Activated T-cell treated with anti-CD3 and anti-CD28 coated beads, Interleukin-2, amount 50 U/mL, for 4 hours (primary cell): ENCODE results near the gene TMEM169. TPM values are rescaled to one million over a fixed set of nuclear protein-coding genes. Genes with fewer than 3 reads are reported as not detected.

ENCODE experiments used
- ATAC-seq, 2 donors: fragments of 200-7000 bp; cut with Tn5 transposase; one replicate each; pipeline ENCODE4 v1.10.0; 2021
- DNase-seq: peaks from one replicate; pipeline ENCODE4 v3.0.0-alpha.2; 2020
- H3K27me3 Mint-ChIP-seq: one replicate; pipeline ENCODE4 v1.8.0; 2021; ENCODE audit warnings: low read depth, mixed read lengths
- H3K36me3 Mint-ChIP-seq: one replicate; pipeline ENCODE4 v1.8.0; 2022; ENCODE audit warnings: mixed read lengths; ENCODE audit not compliant: insufficient read depth
- H3K4me1 Mint-ChIP-seq: one replicate; pipeline ENCODE4 v1.8.0; 2021; ENCODE audit warnings: low read depth, mixed read lengths
- H3K4me3 Mint-ChIP-seq: one replicate; pipeline ENCODE4 v1.8.0; 2021; ENCODE audit warnings: mild to moderate bottlenecking, moderate library complexity, mixed read lengths
- H3K9me3 Mint-ChIP-seq: one replicate; pipeline ENCODE4 v1.8.0; 2021; ENCODE audit warnings: mixed read lengths
- total RNA-seq, 3 donors: library from RNA; stranded (reverse); gene quantifications; one replicate each; pipeline ENCODE4 v1.2.1, GENCODE V29; 2021

Gene TMEM169
- total RNA-seq, 3 donors from 2014 or later: 0.08 to 0.53 (median 0.27) TPM

DNA sequence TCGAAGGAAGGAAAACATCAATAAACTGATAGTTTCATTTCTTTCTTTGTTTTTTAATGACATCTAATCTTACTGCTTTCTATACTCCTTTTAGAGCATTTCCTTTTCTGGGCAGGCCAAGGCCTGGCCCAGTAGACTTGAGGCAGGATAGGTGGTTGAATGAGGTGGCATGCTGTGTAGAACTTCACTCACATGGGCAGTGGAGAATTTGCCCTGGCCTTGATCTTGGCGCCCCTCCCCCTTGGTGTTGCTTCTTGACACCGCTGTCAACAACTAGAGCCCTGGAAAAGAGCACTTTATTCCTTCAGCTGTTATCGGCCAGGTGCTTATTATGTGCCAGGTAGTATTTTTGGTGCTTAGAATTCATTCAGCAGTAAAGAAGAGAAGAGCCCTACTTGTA lies 64.9 kb downstream of the TMEM169 start:
- no peak for ATAC-seq
- Mint-ChIP-seq H3K4me3 (no peak overlapping the region), H3K36me3 (peaks cover 49% of the 10 kb centered on the region), H3K27me3 (no peaks in the 10 kb centered on the region), H3K9me3 (no peaks in the 10 kb centered on the region), H3K4me1 (peaks cover 19% of the 10 kb centered on the region)
- DNase-seq: no peak

DNA sequence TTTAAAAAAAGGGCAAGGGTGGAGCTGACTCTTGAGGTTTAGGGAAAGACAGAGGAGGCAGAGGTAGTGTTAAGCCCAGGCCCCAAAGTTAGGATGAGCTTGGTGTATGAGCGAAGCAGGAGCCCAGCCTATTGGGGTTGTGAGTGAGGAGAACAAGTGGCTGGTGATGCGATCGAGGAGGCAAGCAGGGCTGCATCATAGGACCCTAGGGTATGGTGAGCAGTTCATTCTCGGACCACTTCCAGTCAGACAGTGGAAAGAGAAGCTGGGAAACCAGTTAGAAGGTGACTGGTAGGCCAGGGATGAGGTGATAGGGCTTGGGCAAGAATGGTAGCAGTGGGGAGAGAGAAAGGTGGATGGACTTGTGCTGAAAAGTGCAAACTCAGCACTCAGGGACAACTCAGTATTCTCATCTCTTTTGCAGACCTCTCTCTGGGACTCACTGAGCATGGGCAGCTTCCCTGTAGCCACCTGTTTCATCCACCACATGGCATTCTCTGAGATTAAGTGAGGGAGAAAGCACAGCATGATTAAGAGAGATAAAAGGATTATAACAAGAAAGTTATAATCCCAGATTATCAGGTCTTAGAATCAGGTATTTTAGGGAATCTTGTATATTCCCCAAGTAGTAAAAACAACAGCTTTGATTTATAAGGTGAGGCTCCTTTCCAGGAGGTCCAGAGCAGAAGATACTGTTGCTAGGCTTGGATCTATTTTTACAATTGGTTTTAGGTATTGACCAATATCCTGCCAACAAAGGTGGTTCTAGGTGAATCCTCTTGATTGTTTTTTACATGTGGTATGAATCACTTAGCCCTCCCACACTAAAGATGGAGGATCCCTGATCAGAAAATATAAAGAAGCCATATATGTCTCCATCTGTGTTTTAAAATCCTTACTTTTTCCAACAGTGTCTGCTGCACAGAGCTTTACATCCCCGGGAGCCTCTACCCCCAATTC lies 65.7 kb downstream of the TMEM169 start:
- peaks cover 17% of the 10 kb centered on the region for H3K4me1 Mint-ChIP-seq
- H3K27me3 Mint-ChIP-seq: no peaks in the 10 kb centered on the region
- DNase-seq: no peak
- ATAC-seq: peak in 1 of 2 donors; percentile 52
- peaks cover 52% of the 10 kb centered on the region for H3K36me3 Mint-ChIP-seq
- H3K4me3 Mint-ChIP-seq: no peak overlapping the region
- H3K9me3 Mint-ChIP-seq: no peaks in the 10 kb centered on the region

DNA sequence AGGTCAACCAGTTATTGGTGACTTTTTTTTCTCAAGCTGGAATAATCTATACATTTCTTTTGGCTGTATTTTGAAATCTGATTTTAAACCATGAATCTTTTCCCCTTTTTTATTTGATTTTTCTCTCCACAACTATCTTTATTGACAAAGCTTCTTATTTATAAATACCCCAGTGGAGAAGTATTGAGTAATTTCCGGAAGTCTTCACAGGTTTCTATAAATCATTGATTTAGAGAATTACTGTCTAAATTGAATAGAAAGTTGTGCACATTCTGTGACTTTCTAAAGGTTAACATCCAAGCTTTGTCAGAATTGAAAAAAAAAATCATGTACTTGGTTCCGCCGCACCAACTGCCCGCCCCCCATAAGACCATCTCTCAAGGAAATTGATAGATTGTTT lies 67.3 kb downstream of the TMEM169 start:
- Mint-ChIP-seq H3K4me3 (no peak overlapping the region), H3K9me3 (no peaks in the 10 kb centered on the region), H3K36me3 (peaks cover 58% of the 10 kb centered on the region), H3K27me3 (no peaks in the 10 kb centered on the region), H3K4me1 (peaks cover 13% of the 10 kb centered on the region)
- ATAC-seq (no peak), DNase-seq (no peak)

DNA sequence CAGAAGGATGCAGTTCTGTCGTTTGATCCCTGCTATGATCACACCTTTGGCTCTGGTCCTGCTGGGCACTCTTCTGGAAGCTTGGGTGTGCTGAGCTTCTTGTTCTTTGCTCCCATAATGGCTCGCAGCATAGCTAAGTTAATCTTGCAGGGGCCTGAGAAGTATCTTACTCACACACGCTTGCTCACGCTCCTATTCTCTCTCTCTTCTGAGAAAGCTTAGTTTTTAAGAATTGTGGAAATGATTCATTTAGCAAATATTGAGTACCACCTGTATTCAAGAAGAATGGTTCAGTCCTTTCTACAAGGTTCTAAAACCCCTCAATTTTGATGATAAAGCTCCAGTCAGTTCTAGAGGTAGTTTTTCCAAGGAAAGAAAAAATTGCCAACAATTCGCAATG lies 68.0 kb downstream of the TMEM169 start:
- Mint-ChIP-seq H3K36me3 (peaks cover 60% of the 10 kb centered on the region), H3K4me3 (no peak overlapping the region), H3K4me1 (peaks cover 13% of the 10 kb centered on the region), H3K27me3 (no peaks in the 10 kb centered on the region), H3K9me3 (no peaks in the 10 kb centered on the region)
- no peak for DNase-seq
- ATAC-seq: no peak

DNA sequence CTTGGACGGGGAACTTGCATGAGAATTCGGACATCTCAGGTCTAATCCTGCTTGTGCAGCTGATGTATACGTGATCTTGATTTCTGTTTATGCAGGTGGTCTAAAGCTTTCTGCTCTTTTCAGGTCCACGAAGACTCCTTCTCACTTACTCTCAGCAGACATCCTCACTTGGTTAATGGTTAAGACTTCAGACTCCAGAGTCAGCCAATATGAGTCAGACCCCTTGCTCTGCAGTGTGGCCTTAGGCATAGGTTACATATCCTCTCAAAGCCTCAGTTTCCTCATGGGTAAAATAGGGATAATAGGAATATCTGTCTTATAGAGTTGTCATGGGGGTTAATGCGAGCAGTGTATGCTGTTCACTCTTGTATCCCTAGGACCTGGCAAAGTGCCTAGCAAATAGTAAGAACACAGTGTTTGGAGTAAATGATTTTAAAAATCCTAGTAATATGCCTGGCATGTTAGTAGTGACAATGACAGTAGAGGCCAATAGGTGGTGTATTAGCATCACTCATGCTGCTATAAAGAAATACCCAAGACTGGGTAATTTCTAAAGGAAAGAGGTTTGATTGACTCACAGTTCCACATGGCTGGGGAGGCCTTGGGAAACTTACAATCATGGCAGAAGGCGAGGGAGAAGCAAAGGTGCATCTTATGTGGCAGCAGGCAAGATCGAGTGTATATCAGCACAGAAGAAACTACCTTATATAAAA lies 69.8 kb downstream of the TMEM169 start:
- H3K36me3 Mint-ChIP-seq: peaks cover 74% of the 10 kb centered on the region
- H3K27me3 Mint-ChIP-seq: no peaks in the 10 kb centered on the region
- peak in 1 of 2 donors; percentile 32 for ATAC-seq
- DNase-seq: no peak
- H3K9me3 Mint-ChIP-seq: no peaks in the 10 kb centered on the region
- H3K4me1 Mint-ChIP-seq: peaks cover 16% of the 10 kb centered on the region
- no peak overlapping the region for H3K4me3 Mint-ChIP-seq

Other genes with a start within 250 kb of the TMEM169 start
- gene MREG, start 68.4 kb upstream of the TMEM169 start, total RNA-seq: 10 to 100 TPM; 14.9 to 23.2 (median 15.0) TPM
- gene PECR, start 110 bp upstream of the TMEM169 start, total RNA-seq: 1 to 10 TPM; 4.7 to 6.9 (median 6.0) TPM
- 100 to 1,000 TPM; 460 to 524 (median 513) TPM for gene XRCC5, start 27.4 kb downstream of the TMEM169 start, total RNA-seq